Mesothelial cell of epicardium (in vitro differentiated cells): Measurements from ENCODE around the gene C3orf20. TPM values are rescaled to one million over a fixed set of nuclear protein-coding genes. Genes with fewer than 3 reads are reported as not detected.

Experiments
- DNase-seq, 2 experiments: peaks; one replicate each; pipeline ENCODE4 v3.0.0; 2021; ENCODE audit warnings: low spot score in 2 of 2; ENCODE audit not compliant: unreplicated experiment in 2 of 2
- H3K27ac Mint-ChIP-seq: 2 replicates; pipeline ENCODE4 v1.8.0; 2021; ENCODE audit warnings: mixed read lengths
- H3K27me3 Mint-ChIP-seq: 2 replicates; pipeline ENCODE4 v1.8.0; 2021; ENCODE audit warnings: low read depth, mixed read lengths
- H3K36me3 Mint-ChIP-seq: 2 replicates; pipeline ENCODE4 v1.8.0; 2021; ENCODE audit warnings: mixed read lengths
- H3K4me1 Mint-ChIP-seq: 2 replicates; pipeline ENCODE4 v1.8.0; 2021; ENCODE audit warnings: mixed read lengths
- H3K4me3 Mint-ChIP-seq: 2 replicates; pipeline ENCODE4 v1.8.0; 2021; ENCODE audit warnings: mild to moderate bottlenecking, moderate library complexity, mixed read lengths
- H3K9me3 Mint-ChIP-seq: 2 replicates; pipeline ENCODE4 v1.8.0; 2021; ENCODE audit warnings: mixed read lengths
- CTCF ChIP-seq: fragments of 200-600 bp; sonication (generic); IDR thresholded peaks from one replicate; pipeline ENCODE4 v1.5.0; 2021; ENCODE audit warnings: antibody characterized with exemption; ENCODE audit not compliant: unreplicated experiment
- total RNA-seq: library from RNA; stranded (reverse); gene quantifications from 3 replicates; pipeline ENCODE4 v1.2.1, GENCODE V29; 2021

C3orf20 gene
- total RNA-seq, 1 donor from 2014 or later = 0.13 TPM

DNA sequence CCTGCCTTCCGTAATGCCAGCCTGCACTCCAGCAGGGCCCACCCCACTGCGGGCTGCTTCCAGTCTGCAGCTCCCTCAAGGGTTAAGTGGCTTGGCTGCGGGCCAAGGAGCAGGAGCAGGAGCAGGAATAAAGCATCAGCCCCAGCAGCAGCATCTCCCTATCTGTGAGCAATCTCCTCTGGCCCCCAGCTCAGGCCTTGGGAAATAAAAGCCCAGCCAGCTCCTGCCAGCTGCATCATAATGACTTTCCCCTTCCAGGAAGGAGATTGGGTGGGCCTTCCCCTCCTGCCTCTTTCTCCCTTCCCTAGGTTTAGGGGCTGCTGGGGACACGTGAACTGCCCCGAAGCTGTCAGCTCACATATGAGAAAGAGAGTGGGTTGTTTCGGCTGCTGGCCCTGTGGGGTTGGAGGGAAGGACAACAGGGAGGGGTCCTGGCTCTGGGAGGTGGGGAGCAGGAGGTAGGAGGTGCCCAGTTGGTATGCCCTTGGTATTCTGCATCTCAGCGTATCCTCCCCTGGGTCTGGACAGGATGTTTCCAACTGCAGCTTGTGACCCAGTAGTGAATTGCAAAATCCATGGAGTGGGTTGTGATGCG is 109.2 kb downstream of the C3orf20 start:
- H3K27ac Mint-ChIP-seq = no peak overlapping the region
- peaks cover 26% of the 10 kb centered on the region for H3K27me3 Mint-ChIP-seq
- H3K4me3 Mint-ChIP-seq = no peak overlapping the region
- no peak for TF ChIP-seq CTCF
- H3K4me1 Mint-ChIP-seq = peaks cover 10% of the 10 kb centered on the region
- peak; percentile 52 to 61 for DNase-seq
- H3K9me3 Mint-ChIP-seq = peaks cover 4% of the 10 kb centered on the region
- no peaks in the 10 kb centered on the region for H3K36me3 Mint-ChIP-seq

DNA sequence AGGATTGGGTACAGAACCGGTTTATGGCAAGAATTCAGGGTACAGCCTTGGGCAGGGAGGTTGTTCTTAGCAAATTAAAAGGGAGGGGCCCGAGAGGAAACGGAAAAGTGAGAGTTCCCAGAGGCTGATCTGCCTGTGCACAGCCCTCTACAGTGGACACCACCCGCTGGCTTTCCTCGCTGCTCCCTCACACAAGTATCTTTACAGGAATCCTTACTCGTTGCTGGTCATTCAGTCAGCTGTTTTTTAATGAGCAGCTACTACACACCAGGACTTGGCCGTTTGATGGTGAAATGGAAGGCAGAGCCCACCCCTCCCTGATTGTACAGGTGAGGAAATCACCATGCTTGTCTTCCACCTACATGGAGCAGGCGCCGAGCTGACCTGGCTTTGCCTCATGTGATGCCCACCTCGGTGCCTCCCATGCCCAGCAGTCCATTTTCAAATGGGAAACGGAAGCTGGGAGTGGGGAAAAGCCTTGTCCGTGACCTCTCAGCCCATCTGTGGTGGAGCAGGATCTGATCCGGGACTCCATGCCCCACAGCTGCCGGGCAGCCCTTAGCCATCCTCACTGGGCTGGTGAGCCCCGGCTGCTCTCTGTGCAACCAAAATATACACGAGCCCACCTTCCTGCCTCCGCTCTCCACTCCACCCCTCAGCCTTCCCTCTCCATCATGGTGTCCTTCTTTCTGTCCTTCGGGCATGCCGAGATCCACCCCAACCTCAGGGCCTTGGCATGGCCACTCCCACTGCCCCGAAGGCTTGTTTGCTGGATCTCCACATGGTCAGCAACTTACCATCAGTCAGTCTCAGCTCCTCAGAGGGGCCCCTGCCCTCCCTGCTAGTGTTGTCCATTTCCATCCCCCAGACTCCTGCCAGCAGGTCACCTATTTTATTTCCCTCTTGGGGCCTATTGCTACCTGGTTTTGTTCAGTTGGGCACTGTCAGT is 110.5 kb downstream of the C3orf20 start:
- H3K36me3 Mint-ChIP-seq = no peaks in the 10 kb centered on the region
- peak in 1 of 2 experiments; percentile 5 for DNase-seq
- peaks cover 10% of the 10 kb centered on the region for H3K4me1 Mint-ChIP-seq
- peaks cover 39% of the 10 kb centered on the region for H3K27me3 Mint-ChIP-seq
- no peak overlapping the region for H3K4me3 Mint-ChIP-seq
- H3K27ac Mint-ChIP-seq = no peak overlapping the region
- TF ChIP-seq CTCF = no peak
- no peaks in the 10 kb centered on the region for H3K9me3 Mint-ChIP-seq

GRCh38 chr3:14786369-14786768 is 111.4 kb downstream of the C3orf20 start:
- Mint-ChIP-seq H3K27ac (no peak overlapping the region), H3K4me1 (peaks cover 12% of the 10 kb centered on the region), H3K4me3 (no peak overlapping the region), H3K9me3 (no peaks in the 10 kb centered on the region), H3K27me3 (peaks cover 48% of the 10 kb centered on the region), H3K36me3 (no peaks in the 10 kb centered on the region)
- DNase-seq = no peak
- TF ChIP-seq CTCF = no peak

DNA sequence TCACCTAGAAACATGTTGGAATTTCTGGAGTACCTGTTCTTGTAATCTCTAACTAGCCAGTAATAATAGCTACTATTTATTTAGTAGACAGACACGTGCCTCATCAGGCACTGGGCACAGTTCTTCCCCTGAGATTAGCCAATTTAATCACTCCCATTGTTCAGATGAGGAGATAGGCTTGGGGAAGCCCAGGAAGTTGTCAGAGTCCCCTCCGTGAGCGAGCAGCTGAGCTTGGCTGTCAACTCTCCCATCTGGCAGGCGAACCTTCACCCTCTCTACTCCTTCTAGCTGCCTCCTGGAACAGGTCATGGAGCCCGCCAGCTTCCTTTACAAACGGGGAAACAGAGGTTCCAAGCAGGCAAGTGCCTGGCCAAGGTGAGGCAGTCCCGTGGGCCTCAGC is 112.7 kb downstream of the C3orf20 start:
- Mint-ChIP-seq H3K4me3 (no peak overlapping the region), H3K4me1 (peaks cover 12% of the 10 kb centered on the region), H3K36me3 (no peaks in the 10 kb centered on the region), H3K27ac (no peak overlapping the region), H3K27me3 (peaks cover 51% of the 10 kb centered on the region), H3K9me3 (no peaks in the 10 kb centered on the region)
- no peak for DNase-seq
- TF ChIP-seq CTCF = no peak

DNA sequence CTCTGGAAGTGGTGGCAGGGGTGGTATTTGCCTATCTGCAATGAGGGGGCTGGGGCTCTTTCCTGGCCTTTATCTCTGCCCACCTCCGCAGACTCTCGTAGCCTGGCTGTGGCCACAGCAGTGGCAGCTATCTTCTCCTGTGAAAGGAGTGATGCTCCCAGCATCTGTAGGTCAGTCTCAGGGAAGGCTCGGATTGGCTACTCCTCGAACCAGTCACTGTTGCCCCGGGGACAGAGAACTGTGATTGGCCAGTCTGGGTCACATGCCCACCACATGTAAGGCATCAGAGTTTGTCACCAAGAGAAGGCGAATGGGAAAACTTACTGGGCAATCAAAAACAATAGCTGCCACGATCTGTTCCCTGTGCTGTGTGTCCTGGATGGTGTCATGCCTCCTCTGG is 113.7 kb downstream of the C3orf20 start:
- Mint-ChIP-seq H3K27me3 (peaks cover 58% of the 10 kb centered on the region), H3K4me1 (peaks cover 9% of the 10 kb centered on the region), H3K9me3 (no peaks in the 10 kb centered on the region), H3K36me3 (no peaks in the 10 kb centered on the region), H3K27ac (no peak overlapping the region), H3K4me3 (no peak overlapping the region)
- no peak for DNase-seq
- TF ChIP-seq CTCF = no peak
